Stimulated activated naive CD8-positive, alpha-beta T cell treated with anti-CD3 and anti-CD28 coated beads, Interleukin-15, Interleukin-2, amounts not matched to agents 100 U/mL and 50 U/mL, for 24 hours (primary cell): ENCODE measurements around the gene CYRIA.

Experiments
- ATAC-seq: fragments of 150-1000 bp; cut with Tn5 transposase; one replicate; pipeline ENCODE4 v1.10.0; 2021
- DNase-seq: peaks from one replicate; pipeline ENCODE4 v3.0.0; 2021

Gene CYRIA

DNA sequence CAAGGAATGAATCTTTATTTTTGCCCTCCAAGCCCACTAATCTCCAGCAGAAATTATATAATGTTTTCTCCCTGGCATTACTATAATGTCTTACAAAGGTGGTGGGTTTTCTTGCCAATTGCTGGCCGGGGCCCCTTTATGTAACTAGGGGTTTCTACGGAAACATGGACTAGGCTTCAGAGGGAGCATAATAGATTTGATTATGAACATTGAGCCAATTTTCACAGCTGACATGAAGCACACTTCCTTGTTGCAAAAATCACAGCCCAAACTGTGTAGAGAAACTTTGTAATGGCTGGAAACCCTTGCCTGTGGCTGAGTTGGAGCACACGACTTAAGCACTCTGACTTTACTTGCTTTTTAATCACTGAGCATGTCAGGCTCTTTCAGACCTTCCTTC is 3.8 kb upstream of the CYRIA start:
- no peak for DNase-seq
- ATAC-seq = no peak

DNA sequence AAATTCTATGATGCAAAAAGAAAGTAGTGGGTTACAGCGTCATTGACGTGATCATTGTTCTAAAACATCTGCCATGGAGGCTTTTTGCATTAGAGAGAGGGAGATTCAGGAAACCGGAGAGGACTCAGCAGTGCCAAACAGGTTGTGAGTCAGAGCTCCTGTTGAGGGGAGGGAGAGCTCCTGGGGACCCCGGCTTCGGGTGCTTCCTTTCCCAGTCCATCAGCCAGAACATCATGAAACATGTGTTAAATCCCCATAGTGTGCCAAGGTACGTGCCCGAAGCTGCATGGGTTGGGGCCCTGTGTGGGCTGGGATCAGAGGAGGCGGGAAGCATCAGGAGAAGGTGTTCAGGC is 791 bp upstream of the CYRIA start:
- ATAC-seq = no peak
- DNase-seq = no peak

DNA sequence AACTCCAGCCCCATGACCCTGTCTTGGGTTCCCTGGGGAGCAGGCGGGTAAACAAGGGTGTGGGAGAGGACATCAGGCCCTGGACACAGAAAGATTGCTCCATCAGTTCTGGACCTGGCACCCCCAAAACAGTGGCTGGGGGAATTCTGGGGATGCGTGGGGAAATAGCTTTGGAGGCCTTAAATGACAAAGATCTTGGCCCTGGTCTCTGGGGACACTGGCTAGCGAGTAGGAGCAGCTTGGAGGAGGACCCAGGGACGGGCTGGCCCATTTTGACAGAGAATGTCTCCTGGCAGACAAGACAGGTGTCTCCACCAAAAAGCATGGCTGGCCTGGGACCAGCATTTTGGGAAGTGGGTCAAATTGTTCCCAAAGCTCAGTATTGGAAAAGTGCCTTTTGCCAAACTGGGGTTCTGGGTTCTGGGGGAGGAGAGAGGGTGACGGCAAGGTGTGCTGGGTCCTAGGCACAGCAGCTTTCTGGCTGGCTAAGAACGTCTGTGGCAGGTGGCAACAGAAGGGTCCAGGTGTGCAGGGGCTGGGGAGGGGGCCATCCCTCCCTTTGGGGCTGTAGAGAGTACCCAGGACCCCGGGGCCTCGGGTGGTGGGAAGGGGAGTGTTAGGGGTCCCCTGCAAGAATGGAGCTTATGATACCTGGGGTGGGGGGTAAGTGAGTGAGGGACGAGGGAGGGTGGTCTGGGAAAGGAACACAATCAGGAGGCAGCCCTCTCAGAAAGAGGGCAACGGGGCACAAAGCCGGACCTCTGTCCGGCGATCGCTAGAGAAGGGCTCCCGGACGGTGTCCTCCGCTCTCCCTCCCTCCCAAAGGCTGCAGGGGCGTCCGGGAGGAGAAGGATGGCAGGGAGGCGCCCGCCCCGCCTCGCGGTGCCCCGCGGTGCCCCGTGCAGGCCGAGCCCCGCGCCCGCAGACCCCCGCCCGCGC is 556 bp downstream of the CYRIA start:
- no peak for DNase-seq
- peak; percentile 5 for ATAC-seq

DNA sequence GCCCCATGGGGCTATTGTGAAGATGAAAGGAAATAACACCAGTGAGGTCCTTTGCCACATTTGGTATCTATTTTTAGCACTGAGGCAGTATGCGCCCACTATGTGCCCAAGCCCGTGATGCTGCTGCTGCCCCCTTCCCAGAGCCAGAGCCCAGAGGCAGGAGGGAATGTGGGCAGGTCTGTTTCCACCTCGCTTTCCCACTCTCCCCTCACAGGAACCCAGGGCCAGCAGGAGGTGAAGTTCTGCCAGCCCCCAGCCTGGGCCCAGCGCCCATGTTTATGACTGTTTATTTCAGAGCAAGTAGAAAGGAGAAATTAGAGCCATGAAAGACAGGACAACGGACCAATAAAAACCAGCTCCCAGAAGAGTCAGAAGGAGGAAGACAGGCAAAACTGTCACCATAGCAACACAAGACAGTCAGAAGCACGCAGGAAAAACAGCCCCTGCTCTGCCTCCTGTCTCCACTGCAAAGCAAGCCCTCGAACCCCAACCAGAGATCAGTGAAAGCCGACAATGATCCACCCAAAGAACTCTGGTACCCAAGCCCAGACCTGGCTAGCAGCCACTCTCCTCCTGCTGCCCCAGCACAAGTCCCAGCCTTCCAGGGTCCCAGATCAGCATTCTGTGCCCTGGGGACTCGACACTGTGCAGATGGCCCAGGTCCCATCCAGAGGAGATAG is 1.4 kb downstream of the CYRIA start:
- ATAC-seq (no peak), DNase-seq (no peak)

DNA sequence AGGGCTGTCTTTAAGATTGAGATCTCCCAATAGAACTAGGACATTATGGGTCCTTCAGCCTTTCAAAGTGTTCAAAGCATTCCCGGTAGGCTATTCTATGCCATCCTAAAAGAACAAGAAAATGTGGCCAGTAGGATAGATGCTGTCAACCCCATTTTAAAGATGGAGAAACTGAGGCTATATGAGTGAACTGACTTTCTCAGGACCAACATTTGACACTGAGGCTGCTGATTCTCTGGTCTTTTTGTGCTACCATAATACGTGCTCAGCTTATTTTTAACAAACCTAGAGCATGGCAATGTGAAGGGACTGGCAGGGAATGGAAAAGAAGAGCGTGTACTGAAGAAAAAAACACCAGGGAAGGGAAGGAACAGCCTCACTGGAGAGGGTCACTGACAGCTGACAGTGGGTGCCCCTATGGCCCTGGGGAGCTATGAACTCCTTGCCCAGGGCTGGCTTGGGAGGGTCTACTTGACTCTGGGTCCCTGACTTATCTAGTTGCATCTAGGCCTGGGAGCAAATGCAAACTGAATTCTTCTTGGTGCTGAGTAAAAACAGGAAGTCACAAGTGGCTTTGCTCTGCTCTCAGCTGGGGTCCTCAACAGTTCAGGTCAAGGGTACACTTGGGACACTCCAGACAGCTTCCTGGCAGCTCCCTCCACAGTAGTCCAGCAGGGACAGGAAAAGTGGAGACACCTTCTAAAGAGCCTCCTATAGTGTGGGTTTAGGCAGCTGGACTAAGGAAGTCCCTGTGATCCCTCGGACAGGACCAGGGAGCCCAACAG is 2.3 kb downstream of the CYRIA start:
- ATAC-seq (no peak), DNase-seq (no peak)

DNA sequence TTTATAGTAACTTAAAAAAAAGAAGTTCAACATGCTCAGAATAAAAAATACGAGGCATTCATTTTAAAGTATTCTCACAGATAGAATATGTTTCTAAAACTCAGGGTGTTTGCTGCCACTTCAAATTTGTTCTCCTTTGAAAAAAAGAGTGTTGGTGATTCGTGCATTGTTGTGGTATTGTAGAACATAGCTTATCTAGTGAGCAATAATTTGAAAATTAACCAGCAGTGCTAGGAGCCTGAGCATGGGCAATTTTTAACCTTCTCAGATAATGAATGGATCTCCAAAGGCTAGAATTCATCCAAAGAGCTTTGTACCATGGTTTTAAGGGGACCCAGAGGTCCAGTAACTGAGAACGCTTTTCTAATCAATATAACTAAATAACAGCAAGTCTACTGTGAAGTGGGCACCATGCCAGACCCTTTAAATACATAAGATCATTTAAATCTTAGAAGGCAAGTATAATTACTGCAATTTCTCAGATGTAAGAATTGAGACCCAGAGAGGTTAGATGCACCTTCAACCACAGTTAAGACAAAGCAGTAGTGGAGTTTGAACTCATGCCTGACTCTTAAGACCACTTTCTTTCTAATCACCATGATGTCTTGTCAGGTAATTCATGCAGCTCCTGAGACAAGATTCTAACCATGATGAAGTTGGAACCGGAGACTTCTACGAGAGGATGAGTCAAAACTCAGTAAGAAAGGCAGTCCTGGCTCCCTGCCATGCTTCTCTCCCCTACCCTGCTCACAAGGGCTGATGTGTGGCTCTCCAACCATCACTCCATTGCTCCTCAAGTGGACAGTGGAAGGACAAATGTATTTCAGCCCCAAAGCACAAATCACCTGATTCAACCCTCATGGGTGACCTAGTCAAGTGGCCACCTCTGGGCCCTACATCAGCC is 3.4 kb downstream of the CYRIA start:
- DNase-seq = no peak
- no peak for ATAC-seq

DNA sequence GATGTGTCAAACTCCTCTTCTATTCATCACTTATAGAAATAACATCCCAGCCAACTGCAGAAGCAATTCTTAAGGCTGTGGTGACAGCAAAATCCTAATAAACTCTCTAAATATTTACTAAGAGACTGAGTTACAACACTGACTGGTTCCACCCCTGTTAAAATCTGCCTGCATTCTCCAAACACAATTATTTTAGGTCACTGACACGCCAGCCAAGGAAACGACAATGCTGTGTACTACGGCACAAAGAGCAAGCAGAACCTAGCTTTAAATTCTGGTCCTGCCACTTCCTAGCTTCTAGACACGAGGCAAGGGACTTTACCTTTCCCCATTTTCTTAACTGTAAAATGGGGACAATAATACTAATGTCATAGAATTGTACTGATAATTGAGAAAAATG is 4.1 kb downstream of the CYRIA start:
- ATAC-seq (no peak), DNase-seq (no peak)

DNA sequence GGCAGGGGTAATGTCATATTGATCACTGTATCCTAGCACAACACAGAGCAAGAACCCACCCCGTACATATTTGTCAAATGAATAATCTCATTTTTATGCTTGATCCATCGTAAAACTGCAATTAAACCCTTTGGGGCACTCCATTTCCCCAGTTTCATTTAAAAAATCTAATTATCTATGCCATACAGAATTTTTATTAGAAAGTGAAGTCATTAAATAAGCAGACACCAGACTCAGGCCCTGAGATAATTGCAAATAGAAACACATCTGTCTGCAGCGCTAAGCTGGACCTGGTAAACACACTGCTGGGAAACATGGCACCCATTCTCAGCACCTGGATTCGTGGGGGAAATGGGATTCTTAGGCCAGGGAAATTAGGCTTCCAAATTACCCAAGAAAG is 5.1 kb downstream of the CYRIA start:
- DNase-seq (no peak), ATAC-seq (no peak)

DNA sequence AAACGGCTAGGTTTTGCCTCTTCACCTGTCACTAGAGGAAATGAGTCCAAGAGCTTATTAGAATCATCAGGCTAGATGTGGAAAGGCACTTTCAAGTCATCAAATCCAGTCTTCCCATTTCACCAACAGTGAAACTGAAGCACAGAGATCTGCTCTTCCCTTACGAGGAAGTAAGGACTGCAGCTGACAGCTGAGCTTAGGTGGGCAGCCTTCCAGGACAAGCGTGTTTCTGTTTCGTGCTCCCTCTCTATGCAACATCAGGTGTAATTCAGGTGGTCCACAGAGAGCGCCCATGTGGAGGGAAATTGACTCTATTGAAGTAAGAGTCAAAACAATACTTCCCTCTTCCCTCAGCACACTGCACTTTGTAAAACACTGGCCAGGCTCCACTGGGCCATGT is 5.5 kb downstream of the CYRIA start:
- DNase-seq (no peak), ATAC-seq (no peak)

DNA sequence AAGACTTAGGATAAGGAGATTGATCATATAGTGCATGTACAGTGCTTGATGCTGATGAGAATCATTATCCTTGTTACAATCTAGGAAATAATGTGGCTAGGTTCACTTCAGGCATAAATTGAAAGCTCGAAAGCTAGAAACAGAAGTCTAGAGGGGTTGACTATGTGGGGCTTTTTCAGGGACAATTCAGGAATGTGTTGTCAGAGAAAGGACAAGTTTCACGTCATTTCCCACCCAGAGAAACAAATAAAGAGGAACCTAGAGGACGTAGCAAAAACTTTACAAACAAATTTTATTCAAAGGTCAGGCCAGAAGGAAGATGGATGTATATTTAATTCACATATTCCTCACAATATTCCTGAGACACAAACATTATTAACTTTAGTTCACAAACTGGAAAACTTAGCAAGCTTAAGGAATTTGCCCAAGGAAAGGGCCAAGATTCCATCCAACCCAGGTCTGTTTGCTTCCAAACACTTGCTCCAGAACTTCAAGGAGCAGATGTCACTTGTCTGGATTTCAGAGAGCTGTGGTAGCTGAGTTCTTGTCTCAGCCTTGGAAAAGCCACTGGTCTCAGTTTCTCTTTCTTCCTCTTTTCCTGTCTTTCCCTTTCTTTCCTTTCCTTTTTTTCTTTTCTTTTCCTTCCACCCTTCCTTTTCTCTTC is 7.4 kb downstream of the CYRIA start:
- ATAC-seq (no peak), DNase-seq (no peak)

DNA sequence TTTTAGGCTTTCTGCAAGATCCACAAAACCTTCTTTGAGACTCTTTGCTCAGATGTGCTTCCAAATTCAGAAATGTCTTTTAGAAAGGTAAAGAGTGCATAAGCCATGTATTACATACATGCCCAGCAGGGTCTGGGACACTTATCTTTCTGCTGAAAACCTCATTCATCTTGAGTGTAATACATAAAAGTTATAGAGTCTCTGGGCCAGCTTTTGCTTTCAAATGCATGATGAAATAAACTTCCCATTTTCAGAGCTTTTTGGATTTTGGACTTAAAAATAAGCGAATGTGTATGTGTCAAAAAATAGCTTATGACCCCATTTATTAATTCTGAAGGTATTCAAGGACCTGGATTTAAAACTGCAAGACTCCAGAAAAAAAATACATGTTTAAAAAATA is 8.0 kb downstream of the CYRIA start:
- DNase-seq (no peak), ATAC-seq (no peak)

DNA sequence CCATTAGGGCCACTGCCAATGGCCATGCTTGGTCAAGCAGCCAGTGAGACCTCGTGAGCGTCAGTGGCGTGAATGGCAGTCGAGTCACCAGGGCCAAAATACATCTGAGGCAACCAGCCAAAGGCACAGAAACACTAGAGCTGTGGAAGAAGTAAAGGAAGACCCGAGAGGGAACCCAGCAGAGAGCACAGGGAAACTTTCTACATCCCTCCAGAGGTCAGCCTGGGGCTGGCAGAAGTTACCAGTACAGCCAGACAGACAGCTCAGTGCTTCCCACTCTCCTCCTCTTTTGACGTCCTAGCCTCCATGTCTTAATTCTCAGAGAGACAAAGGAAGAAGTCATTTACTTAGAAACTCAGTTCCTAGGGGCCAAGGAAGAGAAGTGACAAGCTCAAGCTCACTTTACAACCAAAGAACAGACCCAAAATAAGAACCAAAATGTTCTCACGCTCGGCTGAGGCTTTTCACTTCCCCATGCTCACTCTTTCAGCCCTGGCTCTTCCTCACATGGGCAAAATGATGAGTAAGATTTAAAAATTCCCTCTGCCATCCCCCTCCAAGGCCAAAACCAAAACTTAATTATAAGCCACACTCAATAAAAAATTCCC is 8.7 kb downstream of the CYRIA start:
- DNase-seq (no peak), ATAC-seq (no peak)

DNA sequence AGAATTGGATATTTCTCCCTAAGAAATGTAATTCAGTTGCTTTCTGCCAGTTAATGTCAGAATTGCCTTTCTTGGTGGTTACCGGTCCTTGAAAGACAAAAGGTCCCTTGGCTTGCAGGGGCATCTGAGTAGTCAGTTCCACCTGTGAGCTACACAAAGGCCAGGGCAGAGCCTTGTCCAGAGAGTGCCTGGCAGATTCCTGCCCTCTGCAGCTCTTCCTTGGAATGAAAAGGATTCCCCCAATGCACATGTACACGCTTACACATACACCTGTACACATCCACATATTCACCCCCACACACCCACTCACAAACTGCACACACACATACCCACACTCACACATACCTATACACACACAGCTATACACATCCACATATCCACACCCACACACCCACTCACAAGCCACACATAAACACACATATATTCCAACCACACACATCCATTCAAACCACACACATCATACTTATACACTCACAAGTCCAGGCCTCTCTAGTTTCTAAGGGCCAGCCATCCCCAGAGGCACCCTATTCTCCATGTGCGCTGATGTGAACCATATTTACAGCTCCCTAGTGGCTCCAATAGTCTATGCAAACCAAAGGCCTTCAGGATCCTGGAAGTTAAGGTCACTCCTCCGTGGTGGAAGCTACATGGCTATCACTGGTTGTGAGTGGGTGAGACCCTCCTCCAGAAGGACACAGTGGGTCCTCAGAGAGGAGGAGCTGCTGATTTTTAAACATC is 9.6 kb downstream of the CYRIA start:
- no peak for DNase-seq
- ATAC-seq = no peak

DNA sequence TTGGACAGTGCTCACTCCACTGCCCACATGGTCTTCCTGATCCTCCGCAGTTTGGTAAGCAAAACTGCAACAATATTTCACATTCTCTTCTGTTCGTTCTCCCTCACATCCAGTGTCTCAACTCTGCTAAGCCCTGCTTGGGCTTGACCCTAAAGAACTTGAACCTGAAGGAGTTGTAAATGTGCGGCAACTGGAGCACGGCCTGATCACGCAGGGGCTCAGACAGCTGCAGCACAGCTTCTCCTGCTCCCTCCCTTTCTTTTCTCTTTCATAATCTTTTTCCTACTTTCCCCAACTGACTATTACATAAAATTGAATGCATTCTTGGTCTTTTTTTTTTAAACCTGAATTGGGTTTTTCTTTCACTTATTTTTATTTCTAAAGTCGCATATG is 10.2 kb downstream of the CYRIA start:
- no peak for ATAC-seq
- DNase-seq = no peak

DNA sequence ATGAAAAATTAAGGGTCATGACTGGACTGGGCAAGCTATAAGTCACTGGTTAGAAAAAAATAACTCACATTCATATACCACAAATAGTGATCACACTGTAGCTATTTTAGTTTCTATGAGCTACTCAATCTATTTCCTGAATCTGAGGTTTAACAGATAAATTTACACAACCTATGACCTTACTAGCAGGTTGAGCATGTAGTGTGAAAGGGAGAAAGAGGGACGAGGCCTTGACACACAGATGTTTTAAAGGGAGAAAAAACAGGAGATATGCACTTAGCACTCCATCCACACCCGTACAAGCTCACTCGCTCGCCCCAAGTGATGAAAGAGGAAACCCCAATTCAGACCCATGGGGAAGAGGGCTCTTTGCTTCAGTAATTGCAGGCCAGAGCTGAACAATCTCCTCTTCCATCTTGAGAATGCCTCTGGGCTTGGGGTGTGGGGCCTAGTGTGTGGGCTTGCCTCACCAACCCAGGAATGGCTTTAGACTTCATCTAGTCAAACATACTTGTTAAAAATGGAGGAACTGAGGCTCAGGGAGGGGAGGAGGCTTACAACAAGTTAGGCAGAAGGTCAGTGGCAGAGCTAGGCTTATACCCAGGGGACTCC is 10.7 kb downstream of the CYRIA start:
- DNase-seq (no peak), ATAC-seq (no peak)

DNA sequence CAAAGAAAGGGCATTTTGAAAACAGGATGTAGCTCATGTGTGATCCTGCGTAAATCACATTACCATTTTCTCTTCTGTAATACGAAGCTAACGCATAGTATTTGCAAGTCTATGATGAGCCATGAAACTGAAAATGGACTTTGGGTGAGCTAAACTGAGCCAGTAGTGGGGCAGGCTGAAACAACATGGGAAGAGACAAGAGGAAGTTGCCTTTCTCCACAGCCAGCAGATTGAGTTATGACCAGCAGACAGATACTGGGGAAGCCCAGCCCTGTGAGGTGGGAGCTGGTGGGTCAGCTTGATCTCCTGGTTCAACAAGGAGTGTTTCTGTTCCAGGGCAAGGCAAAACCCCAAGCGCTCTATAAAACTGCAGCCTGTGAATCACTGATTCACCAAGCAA is 11.8 kb downstream of the CYRIA start:
- no peak for DNase-seq
- ATAC-seq = no peak

DNA sequence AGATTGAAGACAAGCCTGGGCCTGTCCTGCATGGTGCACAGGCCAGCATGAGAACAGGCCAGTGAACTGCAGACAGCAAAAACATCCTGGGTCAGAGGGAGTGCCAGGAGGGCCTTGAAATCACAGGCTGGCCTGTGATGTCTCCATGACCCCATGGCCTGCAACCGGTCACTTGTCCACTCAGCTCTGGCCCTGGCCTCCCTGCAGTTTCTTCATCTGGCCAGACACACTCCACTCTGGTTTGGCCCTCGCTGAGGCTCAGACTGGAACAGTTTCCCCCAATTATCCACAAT is 12.6 kb downstream of the CYRIA start:
- ATAC-seq (no peak), DNase-seq (no peak)

DNA sequence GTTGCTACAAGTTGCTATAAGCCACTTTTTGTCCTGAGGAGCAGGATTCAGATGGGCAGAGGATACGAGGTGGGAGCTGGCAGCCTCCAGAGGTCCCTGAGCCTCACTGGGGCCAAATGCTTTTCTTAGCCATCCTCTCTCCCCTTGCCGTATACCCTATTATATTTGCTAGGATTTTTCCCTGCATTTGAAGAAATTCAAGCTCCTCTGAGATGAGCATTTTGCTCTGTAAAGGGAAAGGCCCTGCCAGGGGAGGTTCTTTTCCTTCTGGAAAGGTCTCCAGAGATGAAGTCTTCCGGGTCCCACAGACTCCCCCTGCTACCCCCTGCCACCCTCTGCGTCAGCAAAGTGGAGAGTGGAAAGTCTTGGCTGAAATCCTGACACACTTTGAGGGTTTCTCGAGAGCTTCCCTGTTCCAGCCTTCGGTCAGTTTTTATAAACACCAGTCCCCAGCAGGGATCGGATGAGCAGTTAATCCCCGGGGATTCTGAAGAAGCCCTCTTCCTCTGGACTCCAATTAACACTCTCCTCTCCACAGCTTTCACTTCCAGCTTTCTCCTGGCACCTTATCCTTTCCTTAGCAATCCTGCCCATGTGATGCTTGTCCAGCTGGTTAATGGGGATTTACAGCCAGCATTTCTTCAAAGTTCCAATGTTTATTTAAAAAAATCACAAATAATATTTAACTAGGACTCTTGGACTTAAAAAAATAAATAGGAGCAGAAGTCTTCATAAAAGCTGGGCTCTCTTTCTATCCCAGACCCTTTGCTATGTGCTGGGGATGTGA is 13.1 kb downstream of the CYRIA start:
- no peak for DNase-seq

More for the DNA sequence above, 13.1 kb downstream of the CYRIA start:
- no peak for ATAC-seq
